HG02642 (cell line): ENCODE results near the gene SLC17A7.

Experiments
- ATAC-seq: cut with Tn5 transposase; IDR thresholded peaks from one replicate; pipeline ENCODE4 v1.9.1; 2021; ENCODE audit warnings: mild to moderate bottlenecking; ENCODE audit not compliant: unreplicated experiment, poor library complexity

Gene SLC17A7

DNA sequence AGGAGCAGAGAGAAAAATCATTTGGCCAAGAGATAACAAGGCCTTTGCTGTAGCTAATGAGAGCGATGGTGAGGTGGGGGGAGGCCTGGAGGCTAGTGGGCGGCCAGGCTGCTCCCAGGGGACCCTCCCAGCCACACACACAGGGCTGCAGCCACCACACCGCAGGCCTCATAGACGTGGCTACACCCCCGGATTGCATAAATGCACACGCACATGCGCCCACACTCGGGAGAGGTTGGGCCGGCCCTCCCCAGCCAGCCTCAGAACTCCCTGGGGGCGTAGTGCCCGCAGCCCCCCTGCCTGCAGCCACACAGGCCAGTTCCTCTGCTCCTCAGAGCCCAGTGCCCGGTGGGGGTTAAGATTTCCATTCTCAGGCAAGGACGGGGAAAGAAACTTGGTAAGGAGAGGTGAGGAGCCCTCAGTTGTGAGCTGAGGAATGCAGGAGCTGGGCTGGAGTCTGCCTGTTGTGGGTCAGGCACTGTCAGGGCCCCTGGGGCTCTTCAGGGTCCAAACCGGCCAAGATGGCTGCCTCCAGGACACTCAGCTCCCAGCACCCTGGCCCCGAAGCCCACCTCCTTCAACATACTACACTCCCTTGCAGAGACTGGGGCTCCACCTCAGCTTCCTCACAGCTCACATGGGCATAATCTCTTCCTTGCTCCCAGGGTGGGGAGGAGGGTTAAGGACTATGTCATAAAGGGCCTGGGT, 26.1 kb downstream of the SLC17A7 start:
- ATAC-seq = no peak

DNA sequence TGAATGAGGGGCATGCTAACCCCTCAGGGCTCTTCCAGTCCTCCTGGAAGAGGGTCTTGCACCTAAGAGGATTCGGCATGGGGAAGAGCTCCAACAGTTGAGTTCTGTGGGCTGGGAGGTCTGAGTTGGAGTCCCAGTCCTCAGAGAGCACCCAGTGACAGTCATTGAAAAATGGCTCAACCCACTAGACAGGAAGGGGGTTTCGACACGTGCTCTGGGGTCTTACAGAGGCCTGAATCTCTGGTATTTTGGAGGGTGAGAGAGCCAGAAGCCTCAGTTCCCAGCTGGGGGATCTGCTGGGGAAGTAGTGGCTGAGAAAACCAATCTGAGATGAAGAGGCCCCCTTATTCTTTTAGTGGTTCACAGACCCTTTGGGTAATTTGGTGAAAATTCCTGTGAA, 27.1 kb downstream of the SLC17A7 start:
- no peak for ATAC-seq

DNA sequence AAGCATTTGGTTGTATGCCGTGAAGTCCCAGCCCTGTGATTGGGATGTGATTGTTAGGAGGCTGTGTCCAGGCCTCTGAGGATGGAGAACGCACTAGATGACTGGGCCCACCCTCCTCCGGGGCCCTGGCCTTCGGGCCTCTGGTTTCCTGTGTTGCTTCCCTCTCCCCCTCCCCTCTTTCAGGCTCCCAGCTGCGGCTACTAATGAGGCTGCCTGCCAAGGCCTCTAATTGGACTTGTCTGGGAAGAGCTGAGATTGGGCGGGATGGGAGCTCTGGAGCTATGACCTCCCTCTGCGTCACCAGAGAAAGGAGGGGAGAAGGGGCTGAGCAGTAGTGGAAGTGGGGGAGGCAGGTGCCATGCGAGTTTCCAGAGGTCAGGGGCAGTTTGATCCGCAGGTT, 28.0 kb downstream of the SLC17A7 start:
- no peak for ATAC-seq

DNA sequence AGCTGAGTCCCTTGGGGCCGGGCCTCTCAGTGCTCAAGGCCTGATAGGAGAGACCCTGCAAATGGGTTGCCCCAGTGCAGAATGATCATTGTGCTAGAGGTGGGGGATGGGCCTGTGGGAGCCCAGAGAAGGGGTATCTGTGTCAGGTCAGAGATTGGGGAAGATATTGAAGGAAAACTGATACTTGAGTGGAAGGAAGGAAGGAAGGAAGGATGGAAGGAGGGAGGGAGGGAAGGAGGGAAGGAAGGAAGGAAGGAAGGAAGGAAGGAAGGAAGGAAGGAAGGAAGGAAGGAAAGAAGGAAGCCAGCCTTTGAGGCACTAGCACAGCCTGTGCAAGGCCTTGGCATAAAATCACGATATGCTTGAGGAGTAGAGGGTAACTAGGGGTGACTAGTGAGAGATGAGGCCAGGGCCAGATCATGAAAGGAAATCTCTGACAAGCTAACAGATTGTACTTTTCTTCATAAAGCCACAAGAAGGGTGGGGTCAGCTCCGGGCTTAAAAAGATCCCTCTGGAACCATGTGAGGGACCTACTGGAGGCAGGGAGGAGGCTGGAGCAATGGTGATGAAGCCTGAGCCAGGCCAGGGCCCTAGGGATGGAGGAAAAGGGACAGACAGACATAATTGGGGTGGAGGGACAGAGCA, 29.5 kb downstream of the SLC17A7 start:
- ATAC-seq = no peak

DNA sequence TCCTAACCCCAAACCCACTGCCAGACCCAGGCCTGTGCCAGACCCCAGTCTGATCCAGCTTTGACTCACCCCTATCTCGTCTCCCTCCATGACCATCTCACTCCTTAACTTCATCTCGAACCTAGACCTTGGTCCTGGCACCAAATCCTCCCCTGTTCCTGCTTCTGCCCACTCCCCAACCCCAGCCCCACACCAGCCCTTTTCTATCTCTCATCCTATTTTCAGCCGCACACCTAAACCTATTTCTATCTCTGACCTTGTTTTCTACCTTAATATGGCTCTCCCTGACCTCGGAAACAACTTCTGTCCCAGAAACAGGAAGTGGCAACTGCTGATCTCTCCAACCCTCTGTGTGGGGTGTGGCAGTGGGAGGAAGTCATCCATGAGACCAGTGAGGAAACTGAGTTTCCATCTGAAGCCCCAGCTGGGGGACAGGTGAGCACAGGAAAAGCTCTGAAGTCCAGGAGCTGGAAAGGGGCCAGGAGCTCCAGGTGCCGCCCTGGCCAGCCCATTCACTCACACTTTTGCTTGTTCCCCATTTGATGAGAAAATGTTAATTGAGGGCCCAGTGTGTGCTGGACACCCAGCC, 31.8 kb downstream of the SLC17A7 start:
- ATAC-seq = no peak

DNA sequence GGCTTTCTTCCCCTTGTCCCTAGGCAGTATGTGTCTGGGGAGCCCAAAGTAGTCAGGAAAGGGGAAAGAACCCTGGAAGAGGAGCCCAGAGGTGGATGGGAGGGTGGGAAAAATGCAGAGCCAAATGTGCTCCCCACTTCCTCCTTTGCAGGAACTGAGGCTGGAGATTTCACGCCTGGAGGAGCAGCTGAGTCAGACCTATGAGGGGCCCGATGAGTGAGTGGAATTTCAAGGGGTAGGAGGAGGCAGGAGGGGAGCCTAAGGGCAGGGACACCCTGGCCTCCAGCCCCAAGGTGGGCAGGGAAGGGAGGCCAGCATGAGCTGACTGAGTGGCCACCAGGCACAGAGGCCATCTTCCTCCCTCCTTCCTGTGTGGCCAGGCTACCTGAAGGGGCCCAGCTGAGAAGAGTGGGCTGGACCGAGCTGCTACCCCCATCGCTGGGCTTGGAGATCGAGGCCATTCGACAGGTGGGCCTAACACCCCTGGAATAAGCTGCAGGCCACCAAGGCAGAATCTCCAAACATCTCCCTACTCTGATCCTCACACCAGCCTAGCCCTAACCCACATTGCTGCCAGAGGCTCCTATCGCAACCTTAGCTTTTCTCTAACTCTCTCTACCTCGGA, 32.4 kb downstream of the SLC17A7 start:
- ATAC-seq = no peak

DNA sequence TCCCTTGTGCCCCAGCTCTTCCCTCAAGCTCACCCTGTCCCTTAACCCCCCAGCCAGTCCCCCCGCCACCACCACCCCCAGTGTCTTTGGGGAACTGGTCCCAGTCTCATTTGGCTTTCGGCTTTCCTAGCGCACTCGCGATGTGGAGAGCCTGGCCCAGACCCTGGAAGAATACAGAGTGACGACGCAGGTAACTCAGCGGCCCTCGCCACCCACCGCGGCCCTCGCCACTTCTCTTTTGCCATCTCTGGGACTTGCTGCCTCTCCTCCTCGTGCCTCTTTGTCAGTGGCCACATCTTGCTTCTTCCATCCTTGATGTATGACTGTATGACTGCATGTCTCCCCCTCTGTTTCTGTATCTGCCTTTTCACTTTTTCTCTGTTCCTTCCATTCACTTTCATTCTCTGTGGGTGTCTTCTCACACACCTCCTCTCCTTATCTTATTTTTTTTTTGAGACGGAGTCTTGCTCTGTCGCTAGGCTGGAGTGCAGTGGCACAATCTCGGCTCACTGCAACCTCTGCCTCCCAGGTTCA, 33.8 kb downstream of the SLC17A7 start:
- no peak for ATAC-seq

DNA sequence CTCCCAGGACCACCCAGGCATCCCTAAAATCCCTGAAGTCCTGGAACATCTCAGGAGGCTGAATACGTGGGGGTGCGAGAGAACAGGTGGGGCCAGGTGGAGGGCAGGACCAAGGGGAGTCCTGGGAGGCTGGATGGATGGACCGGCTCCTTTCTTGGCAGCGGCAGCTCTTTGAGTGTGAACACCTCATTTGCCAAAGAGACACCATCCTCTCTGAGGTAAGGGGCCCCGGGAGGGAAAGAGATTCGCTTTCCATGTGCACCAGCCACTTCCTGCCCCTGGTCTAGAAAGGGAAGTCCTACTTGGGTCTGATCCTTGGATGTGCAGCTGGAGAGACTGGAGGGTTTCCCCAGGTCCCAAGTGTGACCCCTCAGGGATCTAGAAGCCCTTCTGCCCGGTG, 34.2 kb downstream of the SLC17A7 start:
- no peak for ATAC-seq

DNA sequence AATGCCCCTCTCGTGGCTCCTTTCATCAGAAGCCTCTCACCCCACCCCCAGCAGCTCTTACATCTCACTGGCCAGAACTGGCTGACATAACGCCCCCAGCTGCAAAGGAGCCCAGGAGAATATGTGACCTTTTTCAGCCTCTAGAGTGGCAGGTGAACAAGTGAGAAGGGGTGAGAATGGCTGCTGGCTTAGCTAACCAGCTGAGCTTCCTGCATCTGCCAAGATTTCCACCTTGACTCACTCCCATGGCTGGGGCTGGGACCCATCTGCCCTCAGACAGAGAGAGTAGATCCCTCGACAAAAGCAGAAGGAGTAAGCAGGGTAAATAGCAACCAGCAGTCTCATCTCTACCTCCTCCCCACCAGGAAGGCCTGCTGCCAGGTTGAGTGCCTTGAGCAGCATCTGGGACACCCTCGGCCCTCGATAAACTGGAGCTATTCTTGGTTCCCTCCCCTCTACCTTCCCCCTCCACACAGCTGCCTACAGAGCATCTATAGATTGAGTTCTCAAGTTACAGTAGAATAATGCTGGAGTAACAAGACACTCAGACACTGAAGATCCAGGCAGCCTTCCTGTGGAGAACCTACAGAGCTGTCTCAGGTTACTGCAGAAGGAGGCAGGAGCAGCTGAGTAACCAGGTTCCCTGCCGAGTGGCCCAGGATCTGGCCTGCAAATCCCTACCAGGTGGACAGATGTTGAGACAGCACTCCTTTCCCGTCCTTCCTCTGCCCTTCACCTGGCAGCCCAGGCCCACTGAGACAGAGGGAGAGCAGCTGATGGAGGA, 37.7 kb downstream of the SLC17A7 start:
- no peak for ATAC-seq

DNA sequence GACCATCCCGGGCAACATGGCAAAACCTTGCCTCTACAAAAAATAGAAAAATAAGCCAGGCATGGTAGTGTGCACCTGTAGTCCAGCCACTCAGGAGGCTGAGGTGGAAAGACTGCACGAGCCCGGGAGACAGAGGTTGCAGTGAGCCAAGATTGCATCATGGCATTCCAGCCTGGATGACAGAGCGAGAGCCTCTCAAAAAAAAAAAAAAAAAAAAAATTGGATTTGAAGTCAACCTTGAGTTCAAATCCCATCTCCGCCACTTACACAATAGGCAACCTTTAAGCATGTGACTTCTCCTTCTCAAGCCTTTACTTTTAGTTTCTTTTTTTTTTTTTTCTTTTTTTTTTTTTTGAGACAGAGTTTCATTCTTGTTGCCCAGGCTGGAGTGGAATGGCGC, 41.3 kb downstream of the SLC17A7 start:
- no peak for ATAC-seq

DNA sequence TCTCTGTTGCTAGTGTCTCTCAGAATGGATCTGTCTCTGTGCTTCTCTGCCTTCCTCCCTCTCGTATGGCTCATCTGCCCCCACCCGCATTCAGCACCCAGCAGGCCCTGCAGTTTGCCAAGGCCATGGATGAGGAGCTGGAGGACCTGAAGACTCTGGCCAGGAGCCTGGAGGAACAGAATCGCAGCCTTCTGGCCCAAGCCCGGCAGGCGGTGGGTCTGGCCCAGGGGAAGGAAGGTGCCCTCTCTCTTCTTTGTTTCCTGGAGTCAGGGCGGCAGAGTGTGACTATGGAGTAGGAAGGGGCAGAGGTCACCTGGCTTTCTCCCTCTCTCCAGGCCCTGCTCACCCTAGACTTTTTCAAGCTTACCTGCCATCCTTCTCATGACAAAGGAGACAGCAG, 42.4 kb downstream of the SLC17A7 start:
- no peak for ATAC-seq

DNA sequence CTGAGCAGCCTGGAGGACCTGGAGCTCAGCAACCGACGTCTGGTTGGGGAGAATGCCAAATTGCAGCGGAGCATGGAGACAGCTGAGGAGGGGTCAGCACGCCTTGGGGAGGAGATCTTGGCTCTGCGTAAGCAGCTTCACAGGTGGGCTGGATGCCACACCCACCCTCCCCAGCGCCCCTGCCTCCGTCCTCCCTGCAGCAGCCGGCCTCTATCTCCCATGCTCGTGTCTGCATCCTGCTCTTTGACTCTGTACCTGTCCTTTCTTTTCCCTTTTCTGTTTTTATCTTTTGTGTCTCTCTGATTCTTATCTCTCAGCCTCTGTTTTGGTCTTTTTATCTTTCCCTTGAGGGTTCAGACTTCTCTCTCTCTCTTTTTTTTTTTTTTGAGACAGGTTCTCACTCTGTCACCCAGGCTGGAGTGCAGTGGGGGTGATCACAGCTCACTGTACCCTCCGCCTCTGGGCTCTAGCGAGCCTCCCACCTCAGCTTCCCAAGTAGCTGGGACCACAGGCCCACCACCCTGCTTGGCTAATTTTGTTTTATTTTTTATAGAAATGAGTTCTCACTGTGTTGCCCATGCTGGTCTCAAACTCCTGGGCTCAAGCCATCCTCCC, 43.2 kb downstream of the SLC17A7 start:
- ATAC-seq = no peak

DNA sequence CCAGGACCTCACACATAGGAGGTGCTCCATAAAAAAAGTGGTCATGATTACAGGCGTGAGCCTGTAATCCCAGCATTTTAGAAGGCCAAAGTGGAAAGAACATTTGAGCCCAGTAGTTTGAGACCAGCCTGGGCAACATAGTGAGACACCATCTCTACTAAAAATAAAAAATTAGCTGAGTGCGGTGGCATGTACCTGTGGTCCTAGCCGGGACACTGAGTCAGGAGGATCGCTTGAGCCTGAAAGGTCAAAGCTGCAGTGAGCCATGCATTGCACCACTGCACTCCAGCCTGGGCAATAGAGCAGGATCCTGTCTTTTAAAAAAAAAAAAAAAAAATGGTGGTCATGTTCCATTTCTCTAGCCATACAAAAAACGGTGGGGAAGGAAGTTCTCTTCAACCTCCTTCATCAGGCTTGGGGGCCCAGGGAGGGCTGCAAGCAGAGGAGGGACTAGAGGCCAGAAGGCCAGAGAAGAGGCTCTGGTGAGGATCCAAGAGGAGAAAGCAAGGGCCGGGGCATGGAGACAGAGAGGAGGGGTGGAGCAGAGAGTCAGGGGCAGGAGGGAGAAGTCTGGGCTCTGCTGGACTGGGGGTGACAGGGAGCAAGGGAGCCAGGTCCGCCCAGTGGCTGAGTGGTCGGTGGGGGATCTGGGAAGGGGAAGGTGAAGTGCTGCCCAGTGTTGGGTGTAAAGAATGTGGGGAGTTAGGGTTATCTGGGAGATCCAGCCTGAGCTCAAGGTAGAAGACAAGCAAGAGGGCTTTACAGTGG, 44.4 kb downstream of the SLC17A7 start:
- no peak for ATAC-seq

DNA sequence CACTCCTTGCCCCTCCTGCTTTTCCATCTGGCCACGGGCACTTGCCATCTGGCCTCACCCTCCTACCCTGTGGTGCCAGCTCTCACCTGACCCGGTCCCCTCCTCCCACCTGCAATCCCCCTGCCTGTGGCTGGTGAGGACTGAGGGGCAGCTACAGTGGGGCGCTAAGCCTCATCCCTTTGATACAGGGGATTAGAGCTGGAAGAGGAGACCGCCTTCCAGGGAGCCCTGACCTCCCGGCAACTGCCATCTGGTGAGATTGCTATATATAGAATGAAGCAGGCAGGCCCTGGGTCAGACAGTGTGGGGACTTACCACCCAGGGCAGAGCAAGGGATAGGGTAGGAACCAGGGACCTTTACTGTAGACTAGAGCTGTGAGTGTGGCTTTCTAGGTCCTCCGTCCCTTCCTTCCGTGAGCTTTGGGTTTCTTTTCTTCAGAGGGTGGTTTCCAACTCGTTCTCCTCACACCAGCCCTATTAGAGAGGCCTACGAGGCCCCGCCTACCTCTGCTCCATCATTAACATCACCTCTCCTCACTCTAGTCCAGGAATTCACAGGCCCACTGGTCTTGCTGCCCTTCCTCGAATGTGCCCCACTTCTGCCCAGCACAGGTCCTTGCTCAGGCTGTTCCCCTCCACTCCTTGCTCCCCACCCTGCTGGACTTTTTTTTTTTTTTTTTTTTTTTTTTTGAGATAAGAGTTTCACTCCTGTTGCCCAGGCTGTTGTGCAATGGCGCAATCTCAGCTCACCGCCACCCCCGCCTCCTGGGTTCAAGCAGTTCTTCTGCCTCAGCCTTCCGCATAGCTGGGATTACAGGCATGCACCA, 45.5 kb downstream of the SLC17A7 start:
- no peak for ATAC-seq

DNA sequence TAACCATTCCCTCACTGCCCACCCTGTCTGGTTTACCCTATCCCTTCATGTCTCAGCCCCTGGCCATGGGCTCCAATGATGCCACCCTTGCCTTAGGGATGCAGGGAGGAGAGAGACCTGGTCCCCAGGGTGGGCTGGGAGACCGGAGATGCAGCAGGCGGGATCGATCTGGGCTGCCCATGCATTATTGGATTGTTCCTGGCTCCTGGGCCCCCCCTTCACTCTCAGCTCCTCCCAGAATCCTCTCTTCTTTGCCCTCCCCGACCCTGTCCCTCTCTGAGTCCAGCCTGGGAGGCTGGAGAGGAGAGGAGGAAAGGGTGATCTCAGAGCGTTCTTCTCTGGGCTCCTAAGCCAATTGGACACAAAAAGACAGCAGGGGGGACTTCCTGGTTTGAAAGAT, 47.4 kb downstream of the SLC17A7 start:
- no peak for ATAC-seq

DNA sequence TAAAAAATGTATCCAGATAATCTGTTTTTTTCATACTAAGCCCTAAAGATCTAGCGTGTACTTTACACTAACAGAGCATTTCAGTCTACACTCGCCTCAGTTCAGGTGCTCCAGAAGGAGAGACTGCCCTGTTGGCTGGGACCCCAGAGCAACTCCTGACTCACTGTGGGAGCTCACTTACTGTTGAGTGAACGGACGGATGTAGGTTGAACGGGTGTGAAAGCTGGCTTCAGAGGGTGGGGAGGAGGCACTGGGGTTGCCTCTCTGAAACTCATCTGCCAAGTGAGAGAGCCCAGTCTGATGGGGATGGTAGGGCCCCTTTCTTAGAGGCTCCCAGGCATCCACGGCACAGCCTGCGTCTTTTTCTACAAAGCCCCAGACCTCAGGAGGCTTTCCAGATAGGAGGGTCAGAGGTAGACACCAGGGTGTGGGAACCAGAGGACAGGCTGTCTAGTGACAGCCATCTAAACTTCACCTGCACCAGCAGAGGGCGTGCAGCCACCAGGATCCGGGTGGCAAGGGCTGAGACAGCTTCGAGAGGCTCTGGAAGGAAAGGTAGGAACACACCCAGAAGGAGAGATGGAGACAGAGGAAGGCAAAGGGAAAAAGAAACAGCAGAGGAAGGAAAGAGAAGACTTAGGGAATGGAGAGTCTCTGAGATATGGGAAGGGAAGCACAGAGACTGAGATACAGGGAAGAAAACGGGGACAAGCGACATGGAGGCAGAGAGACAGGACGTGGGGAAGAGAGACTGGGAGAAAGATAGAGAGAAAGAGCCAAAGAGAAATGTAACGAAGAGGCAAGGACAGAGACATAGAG, 49.5 kb downstream of the SLC17A7 start:
- ATAC-seq = no peak

DNA sequence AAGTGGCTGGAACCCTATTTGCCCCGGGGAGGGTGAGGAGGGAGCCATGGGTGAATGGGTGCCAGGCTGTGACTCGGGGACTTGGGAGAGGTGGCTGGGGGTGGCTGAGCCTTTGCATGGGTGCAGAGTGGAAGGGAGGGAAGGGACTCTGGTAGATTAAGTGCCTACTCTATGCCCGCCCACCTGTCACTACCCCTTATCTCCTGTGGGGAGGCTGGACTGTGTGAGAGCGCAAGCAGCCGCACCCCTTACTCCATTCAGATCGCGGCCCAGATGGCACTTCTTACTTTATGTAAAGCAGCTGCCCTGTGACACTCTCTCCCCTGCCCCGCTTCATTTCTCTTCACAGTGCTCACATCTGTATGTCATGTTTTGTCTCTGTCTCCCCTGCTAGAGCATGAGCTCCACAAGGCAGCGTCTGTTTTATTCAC, 50.4 kb downstream of the SLC17A7 start:
- ATAC-seq = no peak
